ENCODE results near the gene IL3. TPM values are rescaled to one million over a fixed set of nuclear protein-coding genes. Genes with fewer than 3 reads are reported as not detected.

Gene IL3
- total RNA-seq, 1 donor from 2014 or later, result not detected

- no peak for DNase-seq (ENCODE audit: low spot score)
These were observed 11.6 kb downstream of the IL3 start for GRCh38 chr5:132072070-132072469.

GRCh38 chr5:132072528-132072927 lies 12.1 kb downstream of the IL3 start:
- no peak for DNase-seq (ENCODE audit: low spot score)

GRCh38 chr5:132073231-132074013 lies 13.0 kb downstream of the IL3 start, which contains the start of gene CSF2:
CSF2 (plus strand) TSS chr5:132073789; CDS start chr5:132073824, 35 bp downstream.
- DNase-seq (ENCODE audit: low spot score), result no peak

GRCh38 chr5:132074091-132074771 lies 13.8 kb downstream of the IL3 start:
- peak; percentile 66 for DNase-seq (ENCODE audit: low spot score)

- no peak for DNase-seq (ENCODE audit: low spot score)
These were observed 14.6 kb downstream of the IL3 start for GRCh38 chr5:132074772-132075718.

- DNase-seq (ENCODE audit: low spot score), result no peak
These were observed 15.2 kb downstream of the IL3 start for GRCh38 chr5:132075719-132076077.

GRCh38 chr5:132076202-132076830 lies 15.9 kb downstream of the IL3 start:
- DNase-seq (ENCODE audit: low spot score), result no peak

- no peak for DNase-seq (ENCODE audit: low spot score)
These were observed 16.5 kb downstream of the IL3 start for GRCh38 chr5:132076983-132077382.

GRCh38 chr5:132079081-132079480 lies 18.6 kb downstream of the IL3 start:
- DNase-seq (ENCODE audit: low spot score), result no peak

- no peak for DNase-seq (ENCODE audit: low spot score)
These were observed 19.2 kb downstream of the IL3 start for GRCh38 chr5:132079619-132080018.

- DNase-seq (ENCODE audit: low spot score), result no peak
These were observed 20.1 kb downstream of the IL3 start for GRCh38 chr5:132080595-132080994.

GRCh38 chr5:132081458-132081857 lies 21.0 kb downstream of the IL3 start:
- no peak for DNase-seq (ENCODE audit: low spot score)

- no peak for DNase-seq (ENCODE audit: low spot score)
These were observed 22.0 kb downstream of the IL3 start for GRCh38 chr5:132082329-132083023.

- DNase-seq (ENCODE audit: low spot score), result no peak
These were observed 22.7 kb downstream of the IL3 start for GRCh38 chr5:132083071-132083678.

GRCh38 chr5:132085686-132086085 lies 25.2 kb downstream of the IL3 start:
- DNase-seq (ENCODE audit: low spot score), result no peak

- DNase-seq (ENCODE audit: low spot score), result no peak
These were observed 25.9 kb downstream of the IL3 start for GRCh38 chr5:132086277-132086794.

- no peak for DNase-seq (ENCODE audit: low spot score)
These were observed 26.7 kb downstream of the IL3 start for GRCh38 chr5:132087176-132087575.

GRCh38 chr5:132087661-132088060 lies 27.2 kb downstream of the IL3 start:
- DNase-seq (ENCODE audit: low spot score), result no peak

GRCh38 chr5:132089363-132089762 lies 28.9 kb downstream of the IL3 start:
- no peak for DNase-seq (ENCODE audit: low spot score)

GRCh38 chr5:132090107-132090506 lies 29.7 kb downstream of the IL3 start:
- DNase-seq (ENCODE audit: low spot score), result no peak

Measured in ureter (tissue), 1 donor.